Kidney (tissue), 22 donors: ENCODE results near the gene TRAPPC12. TPM values are rescaled to one million over a fixed set of nuclear protein-coding genes. Genes with fewer than 3 reads are reported as not detected.

Experiments
- DNase-seq, 5 donors: peaks; one replicate each; pipeline ENCODE4 v3.0.0-alpha.2; 2013 to 2020
- FAIRE-seq: peaks from 2 replicates; lab custom pipeline; 2012; peaks lifted over from hg19 to GRCh38; lab: Jason Lieb, UNC
- H3K27ac ChIP-seq, 2 donors: one replicate each; pipeline ENCODE4 v1.7.0; 2013; ENCODE audit warnings: low read depth in 2 of 2, low read length in 2 of 2, inconsistent platforms in 1 of 2
- H3K27me3 ChIP-seq: one replicate; pipeline ENCODE4 v1.7.1; 2013; ENCODE audit warnings: low read length, inconsistent platforms; ENCODE audit not compliant: control insufficient read depth, insufficient read depth
- H3K36me3 ChIP-seq, 3 donors: one replicate each; pipeline versions ENCODE4 v1.7.0 to v1.7.1; 2013; ENCODE audit warnings: low read length in 3 of 3, control low read depth in 1 of 3, inconsistent platforms in 1 of 3; ENCODE audit not compliant: insufficient read depth in 3 of 3, control insufficient read depth in 2 of 3
- H3K4me1 ChIP-seq, 3 donors: one replicate each; pipeline versions ENCODE4 v1.7.0 to v1.7.1; 2013; ENCODE audit warnings: low read length in 3 of 3, inconsistent platforms in 1 of 3, low read depth in 1 of 3; ENCODE audit not compliant: control insufficient read depth in 2 of 3, insufficient read depth in 2 of 3
- H3K4me3 ChIP-seq, 3 donors: one replicate each; pipeline versions ENCODE4 v1.7.0 to v1.8.1; 2013; ENCODE audit warnings: low read length in 3 of 3, control low read depth in 1 of 3, inconsistent platforms in 1 of 3
- H3K9ac ChIP-seq, 3 donors: one replicate each; pipeline versions ENCODE4 v1.7.0 to v1.7.1; 2013; ENCODE audit warnings: low read length in 3 of 3, control low read depth in 1 of 3, inconsistent platforms in 1 of 3
- H3K9me3 ChIP-seq, 3 donors: one replicate each; pipeline versions ENCODE4 v1.7.0 to v1.7.1; 2013; ENCODE audit warnings: low read length in 3 of 3, control low read depth in 1 of 3, inconsistent platforms in 1 of 3; ENCODE audit not compliant: control insufficient read depth in 2 of 3, insufficient read depth in 1 of 3
- CTCF ChIP-seq: IDR thresholded peaks from 3 replicates; pipeline ENCODE4 v1.5.1; 2012; ENCODE audit warnings: mild to moderate bottlenecking, moderate library complexity, borderline replicate concordance; ENCODE audit not compliant: insufficient read depth; ENCODE audit errors: extremely low read depth
- intact Hi-C: fragments of 100-400 bp; cut with DNase I; formaldehyde crosslinking; loops from one replicate; pipeline ENCODE4 v1.11.1; 2022
- long read RNA-seq, 10 donors: library from polyadenylated mRNA in 1 of 10; unstranded in 1 of 10; transcript quantifications; one replicate each; pipeline ENCODE4 v2.0.0 and lab custom pipeline, GENCODE V29; 2021 to 2026
- polyA plus RNA-seq: library from polyadenylated mRNA; stranded (reverse); fragments of 350-450 nt; fragmentation: Illumina TruSeq; extraction: RNeasy Lipid Tissue Mini Kit (QIAGEN cat#74804); gene quantifications from one replicate; pipeline ENCODE4 v1.2.3, GENCODE V29; 2014; ENCODE audit warnings: low read depth, low replicate concordance; ENCODE audit not compliant: insufficient read depth
- total RNA-seq: library from RNA; stranded (reverse); fragmentation: NEBNext Ultra II Directional; extraction: Animal tissue kit (Norgen Biotek cat#: 25700); gene quantifications from one replicate; pipeline ENCODE4 v1.2.1, GENCODE V29; 2021
- donor health status: control.
- donor health status: control.
- donor health status: control.
- donor health status: control.
- donor health status: control.
- donor health status: DM: yes; HTN: yes; CAD: no.
- donor health status: Normal renal cell carcinoma (clear cell type).

Gene TRAPPC12
- total RNA-seq (104 TPM), polyA plus RNA-seq (81.6 TPM)
- long read RNA-seq, donor 1, partial matches to known transcripts, result 5 of 11 reads
- long read RNA-seq, donor 1, other reads (novel, unspliced or antisense), result 0 of 11 reads
- long read RNA-seq, donor 2, transcript TRAPPC12-220 (2 exons, 1,538 nt), result major isoform, 7 of 16 reads
- long read RNA-seq, donor 2, transcript TRAPPC12-201 (12 exons, 2,508 nt), result minor isoform, 6 of 16 reads
- long read RNA-seq, donor 2, partial matches to known transcripts, result 0 of 16 reads
- long read RNA-seq, donor 2, other reads (novel, unspliced or antisense), result 0 of 16 reads
- long read RNA-seq, donor 3, transcript TRAPPC12-201 (12 exons, 2,508 nt), result major isoform, 5 of 13 reads
- long read RNA-seq, donor 3, partial matches to known transcripts, result 0 of 13 reads
- long read RNA-seq, donor 3, other reads (novel, unspliced or antisense), result 0 of 13 reads
- long read RNA-seq, donor 4, partial matches to known transcripts, result 0 of 7 reads
- long read RNA-seq, donor 4, other reads (novel, unspliced or antisense), result 0 of 7 reads
- long read RNA-seq, donor 5, result 0 reads
- long read RNA-seq, donor 6, partial matches to known transcripts, result 0 of 2 reads
- long read RNA-seq, donor 6, other reads (novel, unspliced or antisense), result 0 of 2 reads
- long read RNA-seq, donor 7, transcript TRAPPC12-201 (12 exons, 2,508 nt), result major isoform, 15 of 45 reads
- long read RNA-seq, donor 7, partial matches to known transcripts, result 12 of 45 reads
- long read RNA-seq, donor 7, other reads (novel, unspliced or antisense), result 15 of 45 reads
- long read RNA-seq, donor 8, transcript TRAPPC12-220 (2 exons, 1,538 nt), result major isoform, 10 of 18 reads
- long read RNA-seq, donor 8, partial matches to known transcripts, result 0 of 18 reads
- long read RNA-seq, donor 8, other reads (novel, unspliced or antisense), result 0 of 18 reads
- long read RNA-seq, donor 9, partial matches to known transcripts, result 0 of 6 reads
- long read RNA-seq, donor 9, other reads (novel, unspliced or antisense), result 0 of 6 reads
- long read RNA-seq, donor 10, transcript TRAPPC12-220 (2 exons, 1,538 nt), result major isoform, 12 of 17 reads
- long read RNA-seq, donor 10, partial matches to known transcripts, result 0 of 17 reads
- long read RNA-seq, donor 10, other reads (novel, unspliced or antisense), result 0 of 17 reads

- no peak for FAIRE-seq
- intact Hi-C loops, result no loop called here
- no peak for TF ChIP-seq CTCF
Measured at GRCh38 chr2:3379647-3380534, at the start of gene TRAPPC12. Gene TRAPPC12, plus strand, starts transcription at chr2:3379694. Its CDS starts 7,930 bp downstream, at chr2:3387624.

GRCh38 chr2:3332133-3332532 is 47.4 kb upstream of the TRAPPC12 start:
- TF ChIP-seq CTCF, result no peak
- Histone ChIP-seq H3K4me3 (no peak overlapping the region), H3K36me3 (peaks cover 7 to 21% (median 11%) of the 10 kb centered on the region in 3 donors), H3K4me1 (peaks cover 0 to 4% (median 0%) of the 10 kb centered on the region in 3 donors), H3K27ac (no peak overlapping the region), H3K27me3 (no peaks in the 10 kb centered on the region), H3K9me3 (no peaks in the 10 kb centered on the region), H3K9ac (no peak overlapping the region)
- DNase-seq, result no peak
- no peak for FAIRE-seq
- intact Hi-C loops, result no loop called here

More at GRCh38 chr2:3379647-3380534, at the start of gene TRAPPC12:
- H3K36me3 ChIP-seq, result no peaks in the 10 kb centered on the region
- H3K4me3 ChIP-seq, result peak within 1 kb of the TSS; percentile 80 to 95 (median 93)
- peaks cover 0 to 24% (median 20%) of the 10 kb centered on the region in 3 donors for H3K4me1 ChIP-seq
- no peaks in the 10 kb centered on the region for H3K9me3 ChIP-seq
- peak; percentile 94 to 97 (median 96) for DNase-seq
- H3K9ac ChIP-seq, result peak within 1 kb of the TSS; percentile 71 to 89 (median 78)
- no peaks in the 10 kb centered on the region for H3K27me3 ChIP-seq
- H3K27ac ChIP-seq, result peak within 1 kb of the TSS; percentile 81 to 88
